Thyroid gland (tissue), 4 donors: ENCODE data around the gene GJC2.

Experiments used
- CTCF ChIP-seq, 6 experiments: fragments of 200-600 bp in 3 of 6; fragments of 450-650 bp in 3 of 6; sonication (generic) in 3 of 6; IDR thresholded peaks; one replicate each; pipeline ENCODE4 v1.5.1; 2016 to 2019; ENCODE audit warnings: antibody characterized with exemption in 6 of 6, mild to moderate bottlenecking in 2 of 6, inconsistent platforms in 1 of 6, moderate library complexity in 1 of 6
- POLR2A ChIP-seq, 2 donors: fragments of 450-650 bp; IDR thresholded peaks; one replicate each; pipeline ENCODE4 v1.6.1; 2017; ENCODE audit warnings: antibody characterized with exemption in 2 of 2, mild to moderate bottlenecking in 2 of 2, moderate library complexity in 1 of 2

DNA sequence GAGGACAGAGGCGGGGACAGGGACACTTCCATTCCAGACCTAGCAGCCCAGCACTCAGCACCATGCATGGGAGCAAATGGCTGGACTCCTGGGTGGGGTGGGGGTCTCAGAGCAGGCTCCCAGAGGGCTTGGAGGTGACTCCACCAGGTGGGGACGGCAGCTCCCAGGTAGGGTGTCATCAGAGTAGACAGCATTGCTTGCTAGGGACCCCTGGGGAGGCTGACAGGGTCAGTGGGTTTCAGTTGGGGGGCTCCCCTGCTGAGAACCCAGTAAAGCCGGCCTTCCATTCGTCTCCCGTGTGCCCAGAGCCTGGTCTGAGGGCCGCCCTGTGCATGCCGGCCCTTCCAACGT, 4.8 kb upstream of the GJC2 start:
- TF ChIP-seq POLR2A (IDR thresholded peaks at IDR 0.05) (no peak), CTCF (IDR thresholded peaks at IDR 0.05) (no peak)
